ENCODE data around the gene NOB1.

The NOB1 gene

DNA sequence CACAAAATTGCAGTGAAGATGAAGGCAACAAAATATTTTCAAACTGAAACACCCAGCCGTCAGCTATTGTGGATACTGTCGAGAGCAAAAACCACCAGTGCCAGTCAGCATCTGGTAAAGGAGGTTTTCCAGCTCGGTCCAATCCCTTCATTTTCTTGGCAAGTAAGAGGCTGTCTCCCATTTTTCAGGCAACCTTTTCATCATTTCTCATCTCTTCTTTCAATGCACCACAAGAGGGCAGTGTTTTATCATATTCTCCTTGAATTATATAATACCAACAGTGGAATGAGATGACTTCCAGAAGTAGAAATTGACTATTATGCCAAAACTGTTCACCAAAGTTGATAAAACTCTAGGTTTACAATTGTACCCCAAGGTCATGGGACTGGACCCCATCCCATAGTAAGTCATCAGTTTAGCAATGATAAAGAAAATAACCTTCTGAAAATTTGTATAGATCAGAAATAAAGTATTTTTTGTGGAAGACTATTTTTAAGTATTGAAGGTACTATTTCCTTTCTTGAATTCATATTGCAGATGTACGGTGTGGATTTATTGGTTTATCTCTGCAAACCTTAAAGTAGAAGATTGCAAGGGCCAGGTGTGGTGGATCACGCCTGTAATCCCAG is 45.2 kb downstream of the NOB1 start:
- peak; percentile 81 for DNase-seq (ENCODE audit: low read depth)
- H3K4me3 ChIP-seq (ENCODE audit: low read depth, low read length): no peak overlapping the region
- TF ChIP-seq CTCF (conservative IDR thresholded peaks at IDR 0.05; ENCODE audit: low read depth, low read length): peak; percentile 62

DNA sequence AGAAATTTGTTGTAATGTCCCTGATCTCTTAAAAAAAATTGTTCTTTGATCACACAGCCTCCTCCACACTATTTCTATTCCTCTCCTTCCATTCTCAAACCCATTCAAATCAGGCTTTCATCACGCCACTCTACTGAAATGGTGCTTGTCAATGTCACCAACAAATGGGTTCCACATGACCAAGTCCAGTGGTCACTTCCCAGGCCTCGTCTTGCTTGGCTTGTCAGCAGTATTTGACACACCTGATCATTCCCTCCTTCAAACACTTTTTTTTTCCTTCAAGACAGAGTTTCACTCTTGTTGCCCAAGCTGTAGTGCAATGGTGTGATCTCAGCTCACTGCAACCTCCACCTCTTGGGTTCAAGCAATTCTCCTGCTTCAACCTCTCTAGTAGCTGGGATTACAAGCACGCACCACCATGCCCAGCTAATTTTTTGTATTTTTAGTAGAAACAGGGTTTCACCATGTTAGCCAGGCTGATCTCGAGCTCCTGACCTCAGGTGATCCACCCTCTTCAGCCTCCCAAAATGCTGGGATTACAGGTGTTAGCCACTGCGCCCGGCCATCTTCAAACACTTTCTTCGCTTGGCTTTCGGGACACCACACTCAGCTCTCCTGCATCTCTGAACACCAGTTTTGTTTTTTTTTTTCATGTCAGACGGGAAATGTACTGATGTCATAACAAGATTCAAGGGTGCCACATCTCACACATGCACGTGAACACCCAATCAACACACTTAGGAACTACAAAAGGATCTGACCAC is 46.6 kb downstream of the NOB1 start:
- no peak for DNase-seq (ENCODE audit: low read depth)
- H3K4me3 ChIP-seq (ENCODE audit: low read depth, low read length): no peak overlapping the region
- no peak for TF ChIP-seq CTCF (conservative IDR thresholded peaks at IDR 0.05; ENCODE audit: low read depth, low read length)

GRCh38 chr16:69706975-69707340 is 47.8 kb downstream of the NOB1 start:
- DNase-seq (ENCODE audit: low read depth): no peak
- TF ChIP-seq CTCF (conservative IDR thresholded peaks at IDR 0.05; ENCODE audit: low read depth, low read length): no peak
- no peak overlapping the region for H3K4me3 ChIP-seq (ENCODE audit: low read depth, low read length)

GRCh38 chr16:69706256-69706974 is 48.3 kb downstream of the NOB1 start:
- peak; percentile 44 for DNase-seq (ENCODE audit: low read depth)
- H3K4me3 ChIP-seq (ENCODE audit: low read depth, low read length): no peak overlapping the region
- TF ChIP-seq CTCF (conservative IDR thresholded peaks at IDR 0.05; ENCODE audit: low read depth, low read length): no peak

DNA sequence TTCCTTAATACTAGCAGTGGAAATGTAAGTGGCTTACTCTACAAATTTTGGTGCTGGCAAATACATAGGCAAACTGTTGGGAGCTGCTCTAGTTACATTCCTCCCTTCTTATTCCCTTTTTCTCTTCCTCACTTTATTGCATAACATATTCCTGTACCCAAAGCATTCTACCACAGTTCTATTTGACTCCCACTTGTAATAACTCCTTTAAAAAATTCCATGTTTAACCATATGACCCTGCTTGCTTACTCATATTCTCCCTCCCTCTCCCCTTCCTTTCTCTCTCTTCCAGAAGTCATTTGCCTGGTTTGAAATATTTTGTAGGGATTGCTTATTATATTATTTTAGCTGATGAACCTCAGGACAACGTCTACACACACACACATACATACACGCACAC is 51.1 kb downstream of the NOB1 start:
- no peak overlapping the region for H3K4me3 ChIP-seq (ENCODE audit: low read depth, low read length)
- TF ChIP-seq CTCF (conservative IDR thresholded peaks at IDR 0.05; ENCODE audit: low read depth, low read length): no peak
- peak; percentile 47 for DNase-seq (ENCODE audit: low read depth)

DNA sequence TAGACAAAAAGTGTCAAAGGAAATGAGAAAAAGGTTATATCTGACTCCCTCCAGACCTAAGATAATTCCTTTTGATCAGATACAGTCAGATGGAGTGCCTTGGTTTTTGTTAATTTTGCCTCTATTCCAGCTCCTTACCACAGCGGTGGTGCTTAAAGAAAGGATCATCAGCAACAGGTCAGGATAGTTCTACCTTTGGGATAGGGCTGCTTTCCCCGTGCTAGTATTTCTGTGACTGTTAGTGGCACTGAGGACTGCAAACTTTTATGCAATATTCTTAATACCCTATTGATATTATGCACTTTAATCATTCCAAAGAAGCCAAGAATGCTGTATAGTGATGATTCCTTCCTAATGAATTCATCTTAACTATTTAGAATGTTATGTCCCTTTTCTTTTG is 52.9 kb downstream of the NOB1 start:
- no peak for TF ChIP-seq CTCF (conservative IDR thresholded peaks at IDR 0.05; ENCODE audit: low read depth, low read length)
- no peak for DNase-seq (ENCODE audit: low read depth)
- H3K4me3 ChIP-seq (ENCODE audit: low read depth, low read length): no peak overlapping the region
